Esophagus muscularis mucosa (tissue), 3 donors: ENCODE data around the gene WDR27.

Experiments used
- POLR2A ChIP-seq: fragments of 450-650 bp; IDR thresholded peaks from one replicate; pipeline ENCODE4 v1.6.1; 2017; ENCODE audit warnings: antibody characterized with exemption, moderate library complexity, mild to moderate bottlenecking, low read depth
- POLR2AphosphoS5 ChIP-seq, 2 donors: sonication (generic); formaldehyde crosslinking; IDR thresholded peaks; one replicate each; pipeline ENCODE4 v1.6.1; 2017; ENCODE audit warnings: antibody characterized with exemption in 2 of 2
- TF ChIP-seq, protein P1 (sequence below), 3 experiments: fragments of 200-600 bp in 2 of 3; fragments of 450-650 bp in 1 of 3; sonication (generic) in 2 of 3; IDR thresholded peaks; one replicate each; pipeline ENCODE4 v1.5.1; 2017 to 2019; ENCODE audit warnings: antibody characterized with exemption in 3 of 3, mild to moderate bottlenecking in 2 of 3, moderate library complexity in 1 of 3

DNA sequence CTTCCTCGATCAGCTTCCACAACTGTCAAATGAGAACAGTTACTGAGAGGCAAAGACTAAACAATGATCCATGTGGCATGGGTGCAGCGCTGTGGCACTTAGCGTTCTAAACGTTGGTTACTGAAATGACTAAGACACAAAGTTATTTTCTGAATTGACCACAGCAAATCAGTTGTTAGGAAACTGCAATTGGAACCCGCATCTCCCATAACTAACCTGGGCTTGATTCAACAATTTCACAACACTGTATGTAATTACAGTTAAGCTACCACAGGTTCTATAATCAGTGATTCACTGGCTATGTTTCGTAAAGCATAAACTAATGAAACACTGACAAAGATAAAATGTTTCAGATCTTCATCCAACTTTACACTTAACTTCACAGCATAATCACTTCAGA, 12.5 kb downstream of the WDR27 start:
- TF ChIP-seq, protein P1, sequence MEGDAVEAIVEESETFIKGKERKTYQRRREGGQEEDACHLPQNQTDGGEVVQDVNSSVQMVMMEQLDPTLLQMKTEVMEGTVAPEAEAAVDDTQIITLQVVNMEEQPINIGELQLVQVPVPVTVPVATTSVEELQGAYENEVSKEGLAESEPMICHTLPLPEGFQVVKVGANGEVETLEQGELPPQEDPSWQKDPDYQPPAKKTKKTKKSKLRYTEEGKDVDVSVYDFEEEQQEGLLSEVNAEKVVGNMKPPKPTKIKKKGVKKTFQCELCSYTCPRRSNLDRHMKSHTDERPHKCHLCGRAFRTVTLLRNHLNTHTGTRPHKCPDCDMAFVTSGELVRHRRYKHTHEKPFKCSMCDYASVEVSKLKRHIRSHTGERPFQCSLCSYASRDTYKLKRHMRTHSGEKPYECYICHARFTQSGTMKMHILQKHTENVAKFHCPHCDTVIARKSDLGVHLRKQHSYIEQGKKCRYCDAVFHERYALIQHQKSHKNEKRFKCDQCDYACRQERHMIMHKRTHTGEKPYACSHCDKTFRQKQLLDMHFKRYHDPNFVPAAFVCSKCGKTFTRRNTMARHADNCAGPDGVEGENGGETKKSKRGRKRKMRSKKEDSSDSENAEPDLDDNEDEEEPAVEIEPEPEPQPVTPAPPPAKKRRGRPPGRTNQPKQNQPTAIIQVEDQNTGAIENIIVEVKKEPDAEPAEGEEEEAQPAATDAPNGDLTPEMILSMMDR (IDR thresholded peaks at IDR 0.05) = no peak
- no peak for TF ChIP-seq POLR2AphosphoS5 (IDR thresholded peaks at IDR 0.05)
- TF ChIP-seq POLR2A = no peak
